M059J (cell line): ENCODE measurements around the gene SPESP1. TPM values are rescaled to one million over a fixed set of nuclear protein-coding genes. Genes with fewer than 3 reads are reported as not detected.

Experiments used
- DNase-seq: peaks from one replicate; pipeline ENCODE4 v3.0.0-alpha.2; 2012; ENCODE audit warnings: low read depth
- total RNA-seq: library from RNA; depleted of rRNA; stranded (reverse); fragments of >200 nt; shearing (Covaris generic); gene quantifications from 2 replicates; pipeline ENCODE4 v1.2.3, GENCODE V29; 2014; rRNA removed

Gene SPESP1
- total RNA-seq, 1 experiment from 2014 or later, result not detected

GRCh38 chr15:68991723-68992122, 61.4 kb downstream of the SPESP1 start:
- DNase-seq, result no peak

- DNase-seq, result no peak
Observed at GRCh38 chr15:68992696-68993095, 62.4 kb downstream of the SPESP1 start.

- no peak for DNase-seq
Observed at GRCh38 chr15:68993276-68993675, 63.0 kb downstream of the SPESP1 start.

- peak; percentile 84 for DNase-seq
Observed at GRCh38 chr15:68994149-68994548, 63.8 kb downstream of the SPESP1 start.

GRCh38 chr15:68994981-68995761, 64.8 kb downstream of the SPESP1 start:
- no peak for DNase-seq

Other genes with a start within 250 kb of the SPESP1 start
- 102 and 114 TPM in 2 replicates for gene ANP32A, start 109.6 kb upstream of the SPESP1 start, total RNA-seq
- 0.34 and 1.1 TPM in 2 replicates for gene NOX5, start 84.2 kb downstream of the SPESP1 start, total RNA-seq
- 14.7 and 15.5 TPM in 2 replicates for gene GLCE, start 230.1 kb downstream of the SPESP1 start, total RNA-seq